RPMI7951 (cell line): ENCODE measurements around the gene PIP5K1C. TPM values are rescaled to one million over a fixed set of nuclear protein-coding genes. Genes with fewer than 3 reads are reported as not detected.

ENCODE experiments used
- DNase-seq: peaks from one replicate; pipeline ENCODE4 v3.0.0-alpha.2; 2012; ENCODE audit warnings: low read depth
- total RNA-seq: library from RNA; depleted of rRNA; stranded (reverse); fragments of >200 nt; shearing (Covaris generic); gene quantifications from 2 replicates; pipeline ENCODE4 v1.2.3, GENCODE V29; 2014

PIP5K1C gene
- total RNA-seq, 1 experiment from 2014 or later, result 13.1 TPM

DNA sequence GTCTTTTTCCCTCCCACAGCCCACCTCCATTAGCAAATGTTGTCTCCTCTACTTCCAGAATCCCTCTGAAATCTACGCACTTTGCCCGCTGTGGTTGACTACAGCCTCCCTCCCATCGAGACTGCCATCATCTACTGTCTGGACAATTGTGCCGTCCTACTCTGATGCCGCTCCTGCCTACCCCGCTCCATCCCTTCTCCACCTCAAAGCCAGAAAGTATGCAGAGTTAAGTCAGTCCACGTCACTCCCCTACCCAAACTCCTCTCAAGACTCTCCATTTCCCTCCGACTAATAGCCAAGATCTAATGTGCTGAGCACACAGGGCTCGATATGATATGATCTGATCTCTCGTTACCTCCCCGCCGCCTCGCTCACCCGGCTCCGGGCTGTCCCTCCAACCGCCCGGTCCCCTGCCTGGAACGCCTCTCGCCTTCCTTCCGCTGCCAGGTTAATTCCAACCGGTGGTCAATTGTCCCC lies 74.2 kb downstream of the PIP5K1C start:
- DNase-seq, result no peak

DNA sequence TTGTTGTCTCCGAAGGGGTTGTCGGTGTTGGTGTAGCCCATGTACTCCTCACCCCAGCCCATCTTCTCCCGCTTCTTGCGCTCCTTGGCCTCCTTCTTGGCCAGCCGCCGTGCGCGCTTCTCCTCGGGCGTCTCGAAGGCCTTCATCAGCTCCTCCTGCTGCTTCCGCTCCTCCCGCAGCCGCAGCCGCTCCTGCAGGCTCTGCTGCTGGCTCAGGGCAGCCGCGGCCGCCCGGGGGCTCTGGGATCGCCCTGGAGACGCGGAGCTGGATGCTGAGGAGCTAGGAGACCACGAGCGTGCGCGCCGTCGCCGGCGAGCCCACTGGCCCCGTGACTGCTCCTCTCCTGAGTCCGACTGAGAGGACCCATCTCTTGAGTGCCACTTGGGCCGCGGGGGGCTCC lies 76.6 kb downstream of the PIP5K1C start:
- no peak for DNase-seq

DNA sequence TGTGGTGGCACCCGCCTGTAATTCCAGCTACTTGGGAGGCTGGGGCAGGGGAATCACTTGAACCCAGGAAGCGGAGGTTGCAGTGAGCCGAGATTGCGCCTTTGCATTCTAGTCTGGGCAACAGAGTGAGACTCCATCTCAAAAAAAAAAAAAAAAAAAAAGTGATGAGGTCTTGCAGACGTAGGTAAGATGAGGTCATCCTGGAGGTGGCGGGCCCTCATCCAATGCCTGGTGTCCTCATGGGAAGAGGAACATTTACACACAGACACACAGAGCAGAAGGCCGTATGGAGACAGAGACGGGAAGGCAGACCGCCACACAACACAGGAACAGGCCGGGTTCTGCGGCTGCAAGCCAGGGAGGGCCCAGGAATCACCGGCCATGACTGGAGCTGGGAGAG lies 78.0 kb downstream of the PIP5K1C start:
- DNase-seq, result no peak

DNA sequence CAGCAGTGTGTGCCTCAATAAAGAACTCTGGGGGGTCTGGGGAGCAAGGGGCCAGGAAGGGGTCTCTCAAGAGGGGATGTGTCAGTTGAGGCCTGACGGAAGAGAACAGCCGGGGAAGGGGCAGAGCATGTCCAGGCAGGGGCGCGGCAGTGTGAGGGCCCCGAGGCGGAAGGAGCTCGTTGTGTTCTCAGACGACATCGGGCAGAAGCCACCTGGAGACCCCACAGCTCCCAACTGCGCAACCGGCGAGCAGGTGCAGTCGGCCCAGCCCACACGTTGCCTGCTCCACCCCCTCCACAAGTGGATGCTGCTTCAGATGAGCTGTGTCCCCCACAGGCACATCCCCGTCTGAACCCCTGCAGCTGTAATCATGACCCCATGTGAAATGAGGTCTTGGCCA lies 78.6 kb downstream of the PIP5K1C start:
- DNase-seq, result no peak

DNA sequence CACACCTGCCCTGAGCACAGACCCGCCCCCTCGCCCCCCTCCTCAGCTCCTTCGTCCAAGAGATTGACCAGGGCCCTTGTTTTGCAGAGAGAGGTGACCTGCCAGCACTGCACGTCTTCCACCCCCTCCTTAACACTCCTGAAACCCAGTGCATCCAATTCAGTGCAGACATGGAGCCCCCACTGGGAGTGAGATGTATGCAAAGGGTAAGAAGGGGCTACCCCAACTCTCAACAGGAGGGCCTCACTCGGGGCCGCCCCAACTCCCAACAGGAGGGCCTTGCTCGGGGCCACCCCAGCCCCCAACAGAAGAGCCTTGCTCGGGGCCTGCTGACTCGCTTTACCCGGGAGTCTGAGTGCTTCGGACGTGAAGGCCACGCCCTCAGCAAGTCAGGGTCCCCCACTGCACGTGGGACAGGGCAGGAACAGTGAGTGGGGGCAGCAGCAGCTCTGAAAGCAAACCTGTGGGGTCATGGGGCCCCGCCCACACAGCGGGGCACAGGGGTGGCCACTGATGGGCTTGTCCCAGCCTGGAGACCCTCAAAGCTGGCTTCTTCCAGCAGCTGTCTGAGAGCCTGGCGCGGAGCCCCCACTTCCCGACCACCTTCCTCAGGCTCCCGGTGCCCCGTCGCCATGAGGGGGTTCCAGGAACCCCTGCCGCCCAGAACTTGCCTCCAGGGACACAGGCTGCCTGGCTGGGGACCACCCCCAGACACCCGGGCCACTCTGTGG lies 79.3 kb downstream of the PIP5K1C start:
- DNase-seq, result no peak

DNA sequence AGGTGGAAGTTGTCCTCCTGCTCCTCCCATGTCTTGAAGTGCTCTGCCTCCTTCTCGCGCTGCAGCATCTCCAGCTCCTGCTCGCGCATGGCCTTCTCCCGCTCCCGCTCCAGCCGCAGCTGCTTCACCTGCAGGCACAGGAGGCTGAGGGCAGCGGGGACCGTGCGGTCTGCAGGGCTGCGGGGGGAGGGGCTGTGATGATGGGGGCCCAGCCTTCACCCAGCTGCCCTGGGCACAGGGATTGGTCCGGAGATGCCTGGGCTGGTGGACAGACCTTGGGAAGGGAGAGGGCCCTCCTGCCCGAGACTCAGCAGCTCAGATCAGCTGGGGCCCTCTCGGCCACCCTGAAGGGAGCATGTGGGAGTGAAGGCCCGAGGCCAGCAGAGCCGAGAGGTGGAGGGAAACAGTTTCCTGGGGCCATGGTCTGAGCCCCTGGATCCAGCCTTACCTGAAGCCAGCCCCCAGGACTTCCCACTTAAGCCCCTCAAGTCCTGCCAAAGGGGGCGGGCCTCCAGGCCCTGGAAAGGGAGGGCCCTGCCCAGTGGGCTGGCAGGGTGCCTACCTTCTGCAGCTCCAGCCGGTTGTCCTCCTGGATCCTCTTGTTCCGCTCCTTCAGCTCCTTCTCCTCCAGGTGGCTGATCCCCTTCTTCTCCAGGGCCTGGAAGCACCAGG lies 80.0 kb downstream of the PIP5K1C start:
- DNase-seq, result no peak

DNA sequence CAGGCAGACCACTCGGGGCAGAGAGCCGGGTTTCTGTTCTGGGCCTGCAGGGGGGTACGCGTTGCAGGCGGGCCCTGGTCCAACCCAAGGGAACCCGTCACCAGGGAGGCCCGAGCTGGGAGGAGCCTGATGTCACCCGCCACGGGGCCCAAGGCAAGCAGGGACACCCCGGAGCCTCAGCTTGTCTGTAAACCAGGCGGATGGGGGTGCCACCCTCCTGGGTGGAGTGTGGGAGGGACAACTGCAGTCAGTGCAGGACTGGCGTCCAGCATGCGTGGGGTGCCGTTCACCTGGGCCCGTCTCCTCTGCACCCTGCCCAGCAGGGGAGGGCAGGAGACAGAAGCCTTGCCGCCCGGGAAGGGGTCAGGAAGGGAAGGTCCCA lies 80.6 kb downstream of the PIP5K1C start:
- DNase-seq, result no peak

DNA sequence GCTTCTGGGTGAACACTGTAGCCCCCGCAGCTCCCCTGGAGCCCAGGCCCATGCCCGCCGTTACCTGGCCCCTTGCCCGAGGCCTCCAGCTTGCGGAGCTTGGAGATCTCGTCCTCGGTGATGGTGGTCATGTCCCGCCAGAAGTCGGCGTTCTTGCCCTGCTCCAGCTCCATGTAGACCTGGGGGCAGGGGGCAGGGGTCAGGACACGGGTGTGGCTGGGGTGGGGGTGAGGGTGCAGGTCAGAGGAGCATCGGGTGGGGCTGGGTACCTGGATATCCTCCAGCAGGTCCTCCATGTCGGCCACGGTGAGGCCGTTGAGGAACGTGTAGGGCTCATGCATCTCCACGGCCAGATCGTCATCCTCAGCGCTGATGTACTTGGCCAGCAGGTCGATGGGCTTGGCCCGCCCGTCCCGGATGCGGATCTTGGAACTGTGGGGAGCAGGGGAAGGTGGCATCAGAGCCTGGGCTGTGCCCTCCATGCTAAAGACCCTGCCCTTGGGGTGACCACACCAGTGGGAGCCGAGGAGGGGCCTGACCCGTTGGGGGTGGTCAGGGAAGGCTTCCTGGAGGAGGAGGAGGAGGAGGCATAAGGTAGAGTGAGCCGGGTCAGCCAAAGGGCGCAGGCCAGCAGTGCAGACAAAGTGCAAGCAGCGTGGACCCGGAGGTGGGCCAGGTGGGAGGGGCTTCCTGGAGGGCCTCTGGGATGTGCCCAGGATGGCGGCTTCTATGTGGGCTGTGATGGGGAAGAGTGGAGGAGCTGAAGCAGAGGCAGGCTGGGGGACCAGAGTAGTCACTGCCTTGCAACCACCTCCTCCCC lies 81.2 kb downstream of the PIP5K1C start:
- DNase-seq, result no peak

DNA sequence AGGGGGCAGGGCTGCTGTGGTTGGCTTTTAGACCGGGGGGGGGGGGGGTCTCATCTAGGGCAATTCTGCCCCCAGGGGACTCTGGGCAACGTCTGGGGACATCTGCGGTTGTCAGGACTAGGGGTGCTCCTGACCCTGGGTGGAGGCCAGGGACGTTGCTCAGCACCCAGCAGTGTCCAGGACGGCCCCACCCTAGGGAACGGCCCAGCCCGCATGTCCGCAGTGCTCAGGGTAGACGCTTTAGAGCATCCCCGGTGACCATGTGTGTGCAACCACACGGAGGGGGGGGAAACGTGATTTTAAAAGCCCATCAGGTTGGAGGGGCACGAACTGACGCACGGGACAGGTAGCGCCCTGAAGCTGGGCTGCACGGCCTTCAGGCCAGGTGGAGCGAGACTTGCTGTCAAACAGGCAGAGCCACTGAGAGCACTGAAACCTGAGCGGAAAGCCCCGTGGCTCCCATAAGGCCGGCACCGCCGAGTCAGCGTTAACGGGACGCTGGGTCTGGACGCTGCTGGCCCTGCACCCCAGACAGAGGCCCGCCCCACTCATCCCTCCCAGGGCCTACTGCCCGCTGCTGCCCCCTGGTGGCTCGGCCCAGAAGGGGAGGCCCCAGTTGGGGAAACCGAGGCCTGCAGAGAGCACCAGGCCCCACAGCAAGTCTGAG lies 82.0 kb downstream of the PIP5K1C start:
- peak; percentile 77 for DNase-seq

DNA sequence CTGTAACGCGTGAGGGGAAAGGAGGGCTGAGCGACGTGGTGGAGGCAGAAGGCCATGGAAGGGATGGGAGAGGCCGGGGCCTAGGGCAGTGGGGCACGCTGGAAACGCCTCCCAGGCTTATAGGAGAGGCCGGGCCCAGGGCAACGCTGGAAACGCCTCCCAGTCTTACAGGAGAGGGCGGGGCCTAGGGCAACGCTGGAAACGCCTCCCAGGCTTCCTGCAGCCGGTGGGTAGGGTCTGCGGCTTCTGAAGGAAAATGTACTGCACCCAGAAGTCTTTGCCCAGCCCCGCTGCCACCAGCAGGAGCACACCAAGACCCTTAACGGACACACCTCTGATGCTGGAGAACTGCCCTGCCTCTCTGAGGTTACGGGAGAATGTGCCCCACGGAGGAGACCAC lies 82.8 kb downstream of the PIP5K1C start:
- DNase-seq, result no peak

DNA sequence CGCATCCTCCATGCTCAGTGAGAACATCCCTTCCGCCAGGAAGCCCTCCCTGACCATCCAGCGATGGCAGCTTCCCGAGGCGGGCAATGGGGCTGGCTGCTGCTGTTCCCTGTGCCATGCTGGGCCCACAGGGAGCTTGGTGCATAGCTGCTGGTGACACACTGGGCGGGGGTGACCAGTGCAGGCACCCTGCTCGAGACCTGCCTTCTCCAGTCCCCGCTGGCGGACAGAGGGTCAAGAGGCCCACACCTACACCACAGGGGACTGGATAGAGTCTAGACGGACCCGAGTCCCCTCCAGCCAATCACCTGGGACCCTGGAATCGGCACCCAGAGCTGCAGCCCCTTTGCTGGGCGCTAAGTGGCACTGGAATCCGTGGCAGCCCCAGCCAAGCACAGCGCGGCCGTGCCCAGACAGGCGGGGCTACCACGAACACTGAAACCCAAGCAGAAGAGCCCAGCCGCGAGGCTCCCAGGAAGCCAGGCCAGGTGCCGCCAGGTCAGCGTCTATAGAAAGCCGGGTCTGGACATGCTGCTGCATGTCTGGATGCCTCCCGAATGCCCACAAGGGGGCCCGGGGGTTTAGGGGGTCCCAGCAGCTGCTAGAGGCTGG lies 84.6 kb downstream of the PIP5K1C start:
- DNase-seq, result no peak

DNA sequence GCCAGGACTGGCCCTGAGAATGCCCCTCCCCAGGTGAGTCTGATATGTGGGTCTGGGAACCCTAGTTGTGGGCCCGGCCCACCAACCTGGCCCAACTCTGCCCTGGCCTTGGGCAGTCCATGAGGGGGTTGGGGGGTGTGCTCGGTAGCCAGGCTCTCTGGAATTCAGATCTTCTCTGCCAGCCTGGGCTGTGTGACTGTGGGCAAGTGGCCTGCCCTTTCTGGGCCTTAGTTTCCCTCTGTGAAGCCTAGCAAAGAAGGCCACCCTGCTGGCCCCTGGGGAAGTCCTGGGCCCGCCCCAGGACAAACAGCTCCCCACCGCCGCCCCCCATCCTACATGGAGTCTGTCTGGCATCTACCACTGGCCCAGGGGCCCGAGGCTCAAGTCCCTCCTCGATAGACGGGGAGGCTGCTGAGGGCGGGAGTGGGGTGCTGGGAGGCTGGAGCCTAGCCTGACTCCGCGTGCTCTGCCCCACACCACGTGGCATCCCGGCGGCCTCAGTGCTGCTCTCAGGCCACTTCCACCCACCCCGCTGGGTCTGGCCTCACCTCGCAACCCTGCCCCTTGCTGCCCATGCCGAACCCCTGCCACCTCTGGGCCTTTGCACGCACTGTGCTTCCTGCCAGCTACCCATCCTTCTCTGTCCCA lies 85.3 kb downstream of the PIP5K1C start:
- DNase-seq, result no peak

DNA sequence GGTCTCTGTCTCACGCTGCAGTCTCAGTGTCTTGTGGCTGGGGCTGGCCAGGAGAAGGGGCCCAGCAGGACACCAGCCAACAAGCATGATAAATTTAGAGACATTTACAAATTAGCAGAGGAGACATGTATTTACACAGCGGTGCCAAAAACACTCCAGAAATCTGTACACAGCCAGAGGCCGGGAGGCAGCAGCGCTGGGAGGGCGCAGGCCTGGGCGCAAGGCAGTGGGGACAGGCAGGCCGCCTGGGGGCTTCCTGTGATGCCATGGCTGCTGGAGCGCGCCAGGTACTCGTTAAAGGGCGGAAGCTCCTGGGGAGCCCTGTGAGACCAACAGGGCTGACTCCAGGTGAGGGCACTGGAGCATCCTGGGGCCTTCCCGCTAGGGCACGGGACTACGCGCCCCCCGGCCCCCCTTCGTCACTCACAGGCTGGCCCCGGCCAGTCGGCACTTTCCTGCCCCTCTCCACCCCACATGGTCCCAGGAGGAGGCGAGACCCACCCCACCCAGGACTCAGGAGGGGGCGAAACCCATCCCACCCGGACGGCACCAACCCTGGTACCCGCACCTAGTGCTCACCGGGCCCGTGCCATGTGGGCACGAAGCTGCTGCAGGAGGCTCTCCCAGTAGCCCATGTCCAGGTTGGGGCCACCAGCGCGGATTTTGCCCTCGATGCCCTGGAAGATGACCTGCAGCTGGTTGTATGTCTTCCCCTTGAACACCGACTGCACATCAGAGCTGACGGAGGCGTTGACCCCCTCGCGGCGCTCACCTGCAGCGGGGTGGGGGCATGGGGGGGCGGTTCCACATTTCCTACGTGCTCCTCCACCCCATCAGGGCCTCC lies 86.2 kb downstream of the PIP5K1C start:
- DNase-seq, result no peak

DNA sequence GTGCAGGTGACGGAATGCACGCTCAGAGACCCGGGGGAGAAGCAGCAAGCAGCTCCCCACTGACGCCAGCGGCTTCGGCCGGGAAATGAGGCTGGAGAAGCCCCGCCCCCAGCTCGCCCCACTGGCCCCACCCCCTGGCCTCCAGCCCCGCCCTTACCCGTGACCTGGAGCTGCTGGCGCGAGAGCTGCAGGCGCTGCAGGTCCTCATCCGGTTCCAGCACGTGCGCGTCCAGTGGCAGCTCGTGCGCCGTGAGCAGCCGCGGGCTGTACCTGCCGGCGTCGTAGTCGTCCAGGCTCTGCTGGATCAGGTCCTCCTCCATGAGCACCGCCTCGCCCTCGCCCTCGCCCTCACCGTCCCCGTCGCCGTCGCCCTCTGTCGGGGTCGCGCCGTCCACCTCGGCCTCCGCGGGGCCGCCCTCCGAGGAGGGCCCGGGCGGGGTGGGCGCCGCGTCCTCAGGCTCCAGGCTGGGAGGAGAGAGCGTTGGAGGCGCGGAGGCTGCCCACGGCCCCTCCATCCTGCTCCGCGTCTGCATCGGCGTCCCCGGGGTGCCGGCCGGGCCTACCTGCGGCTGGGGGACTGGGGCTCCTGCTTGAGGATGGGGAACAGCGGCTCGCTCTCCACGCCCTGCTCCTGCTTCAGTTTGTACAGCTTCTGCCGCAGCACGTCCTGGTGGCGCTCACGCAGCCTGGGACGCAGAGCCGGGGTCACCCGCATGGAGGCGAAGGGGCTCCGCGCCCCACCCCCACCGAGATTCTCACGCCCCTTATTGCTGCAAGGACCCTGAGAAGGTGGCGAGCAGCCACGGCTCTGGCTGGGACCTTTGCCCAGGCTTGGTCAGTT lies 87.1 kb downstream of the PIP5K1C start:
- no peak for DNase-seq

DNA sequence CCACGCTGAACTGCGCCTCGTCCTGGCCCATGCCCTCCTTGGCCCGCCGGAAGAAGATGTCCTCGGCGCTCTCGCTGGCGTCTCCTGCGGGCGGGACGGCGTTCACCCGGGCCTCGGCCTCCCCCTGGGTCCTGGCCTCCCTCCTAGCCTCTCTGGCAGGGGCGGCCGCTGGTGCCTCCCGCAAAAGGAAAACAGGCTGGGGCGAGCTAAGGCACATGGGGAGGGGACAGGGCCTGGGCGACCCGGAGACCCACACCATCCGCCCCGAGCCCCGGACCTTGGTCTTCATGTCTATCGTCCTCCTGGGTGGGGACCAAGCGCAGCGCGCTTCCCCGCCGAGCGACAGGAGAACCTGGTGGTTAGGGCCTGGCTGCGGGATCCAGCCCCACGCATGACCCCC lies 87.9 kb downstream of the PIP5K1C start:
- no peak for DNase-seq

DNA sequence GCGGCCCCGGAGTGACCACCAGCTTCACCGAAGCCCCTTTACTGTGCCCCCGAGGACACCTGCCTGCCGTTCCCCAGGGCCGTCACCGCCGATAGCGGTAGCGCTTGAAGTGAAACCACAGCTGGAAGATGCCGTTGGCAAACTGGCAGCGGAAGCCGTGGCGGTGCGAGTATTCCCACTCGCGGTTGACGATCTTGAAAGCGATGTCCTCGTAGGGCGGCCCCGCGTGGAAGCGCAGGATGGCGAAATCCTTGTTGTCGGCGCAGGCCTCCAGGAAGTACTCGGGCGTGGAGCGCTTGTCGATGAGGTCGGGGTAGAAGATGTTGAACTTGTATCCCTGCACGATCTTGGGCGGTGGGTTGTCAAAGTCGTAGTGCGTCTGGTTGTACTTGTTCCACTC lies 88.4 kb downstream of the PIP5K1C start:
- no peak for DNase-seq

DNA sequence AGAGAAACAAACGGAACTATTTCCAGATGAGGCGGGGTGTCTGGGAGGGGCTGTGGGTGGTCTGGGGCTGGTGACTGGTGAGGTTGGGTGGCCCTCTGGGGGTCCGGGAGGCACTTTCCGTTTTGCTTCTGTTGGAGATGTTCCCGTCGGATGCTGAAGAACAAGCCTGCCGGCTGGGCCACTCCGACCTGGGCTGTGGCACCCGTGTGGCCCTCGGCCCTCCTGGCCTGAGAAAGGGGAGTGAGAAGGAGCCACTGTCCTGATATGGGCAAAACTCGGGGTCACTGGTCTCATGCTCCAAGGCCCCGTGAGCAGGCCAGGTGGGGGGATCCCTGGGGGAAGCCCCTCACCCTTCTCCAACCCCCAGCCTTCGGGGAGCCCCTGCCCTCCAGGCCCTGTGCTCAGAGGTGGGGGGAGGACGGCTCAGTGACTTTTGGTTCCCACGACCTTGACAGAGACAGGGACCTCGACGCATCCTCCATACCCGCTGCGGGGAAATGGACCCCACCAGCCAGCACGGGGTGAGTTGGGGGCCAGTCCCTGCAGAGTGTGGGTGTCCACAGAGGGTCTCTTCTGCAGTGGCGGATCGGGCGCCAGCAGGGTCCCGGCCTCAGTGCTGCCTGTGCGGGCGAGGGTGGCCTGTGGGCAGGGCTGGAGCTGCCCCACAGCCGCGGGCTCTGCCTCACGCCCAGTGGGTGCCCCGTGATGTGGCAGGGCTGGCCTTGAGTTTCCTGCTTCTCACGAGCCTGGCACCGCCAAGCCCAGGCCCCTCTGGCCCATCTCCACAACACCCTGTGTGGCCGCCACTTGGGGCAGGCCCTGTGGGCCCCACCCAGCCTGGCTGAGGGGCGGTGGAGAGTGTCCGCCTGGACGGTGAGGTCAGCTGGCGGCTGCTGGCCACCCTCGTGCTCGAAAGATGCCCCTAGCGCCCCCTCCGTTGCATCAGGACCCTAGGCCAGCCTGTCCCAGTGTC lies 89.2 kb downstream of the PIP5K1C start:
- DNase-seq, result no peak
